Stimulated activated CD8-positive, alpha-beta memory T cell treated with anti-CD3 and anti-CD28 coated beads, Interleukin-15, amount 100 ng/mL, for 24 hours (primary cell): Measurements from ENCODE around the gene STUB1.

Experiments used
- DNase-seq: peaks from one replicate; pipeline ENCODE4 v3.0.0-alpha.2; 2020; ENCODE audit warnings: low read depth

STUB1 gene

GRCh38 chr16:725463-726187 lies 45.4 kb downstream of the STUB1 start:
- DNase-seq, result no peak

- DNase-seq, result no peak
Measured at GRCh38 chr16:726188-726437, 45.9 kb downstream of the STUB1 start.

DNA sequence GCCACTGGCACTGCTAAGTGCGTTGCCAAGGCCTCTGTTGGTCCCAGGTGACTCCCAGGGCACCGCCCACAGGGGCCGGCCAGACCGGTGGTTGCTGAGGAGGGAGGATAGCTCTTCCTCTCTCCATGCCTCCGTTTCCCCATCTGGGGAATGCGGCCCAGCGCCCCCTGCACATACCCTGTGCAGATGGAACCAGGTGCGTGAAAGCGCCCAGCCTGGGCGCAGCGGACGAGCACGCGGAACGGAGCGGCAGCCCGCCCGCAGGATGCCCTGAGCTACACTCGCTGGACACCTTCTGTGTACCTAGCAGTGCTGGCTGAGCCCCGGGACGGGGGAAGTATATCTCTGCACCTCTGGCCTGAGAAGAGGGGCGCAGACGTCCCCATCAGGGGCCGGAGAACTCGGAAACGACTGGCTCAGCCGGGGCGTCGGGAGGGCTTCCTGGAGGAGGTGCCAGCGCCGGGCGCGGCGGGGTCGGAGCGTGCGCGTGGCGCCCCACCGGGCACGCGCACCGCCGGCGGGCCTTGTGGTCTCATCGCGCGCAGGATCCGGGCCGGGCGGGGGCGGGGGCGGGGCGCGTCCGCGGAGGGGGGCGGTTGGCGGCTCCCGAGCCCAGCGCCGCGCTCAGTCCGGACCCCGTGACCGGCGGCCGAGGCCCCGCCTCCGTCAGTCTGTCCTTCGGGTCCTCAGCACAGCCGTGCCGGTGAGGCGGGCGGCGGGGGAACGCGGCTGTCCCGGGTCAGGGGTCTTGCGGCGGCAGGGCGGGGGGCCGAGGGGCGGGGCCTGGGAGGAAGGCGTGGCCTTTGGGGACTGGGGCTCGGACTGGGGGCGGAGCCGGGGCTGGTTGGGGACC lies 46.5 kb downstream of the STUB1 start, which contains the start of the genes CCDC78 and HAGHL:
TSS of gene CCDC78 (minus strand) at position 6 of the 853 bp plus-strand sequence. CDS start 76 bp downstream, outside the sequence.
TSS of gene HAGHL (plus strand) at position 669 of the 853 bp plus-strand sequence. CDS start 404 bp downstream, outside the sequence.
- DNase-seq, result peak; percentile 46

GRCh38 chr16:727291-727977 lies 47.2 kb downstream of the STUB1 start:
- DNase-seq, result no peak

DNA sequence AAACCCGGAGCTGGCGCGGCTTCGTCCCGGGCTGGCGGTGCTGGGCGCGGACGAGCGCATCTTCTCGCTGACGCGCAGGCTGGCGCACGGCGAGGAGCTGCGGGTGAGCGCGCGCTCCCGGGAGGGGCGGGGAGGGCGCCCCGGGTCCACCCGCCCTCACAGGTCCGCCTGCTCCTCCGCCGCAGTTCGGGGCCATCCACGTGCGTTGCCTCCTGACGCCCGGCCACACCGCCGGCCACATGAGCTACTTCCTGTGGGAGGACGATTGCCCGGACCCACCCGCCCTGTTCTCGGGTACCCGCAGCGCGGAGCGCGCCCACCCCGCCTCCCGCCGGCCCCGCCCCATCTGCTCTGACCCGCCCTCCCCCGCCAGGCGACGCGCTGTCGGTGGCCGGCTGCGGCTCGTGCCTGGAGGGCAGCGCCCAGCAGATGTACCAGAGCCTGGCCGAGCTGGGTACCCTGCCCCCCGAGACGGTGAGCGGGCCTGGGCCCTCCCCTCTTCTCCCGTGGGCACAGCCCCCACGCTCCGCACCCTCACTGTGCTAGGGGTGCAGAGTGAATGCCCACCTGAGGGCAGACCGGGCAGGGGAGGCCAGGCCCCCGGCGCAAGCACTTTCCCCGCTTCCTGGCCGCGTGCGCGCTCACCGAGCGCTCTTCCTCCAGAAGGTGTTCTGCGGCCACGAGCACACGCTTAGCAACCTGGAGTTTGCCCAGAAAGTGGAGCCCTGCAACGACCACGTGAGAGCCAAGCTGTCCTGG lies 48.1 kb downstream of the STUB1 start:
- DNase-seq, result peak; percentile 31

GRCh38 chr16:728890-729744 lies 48.9 kb downstream of the STUB1 start:
- DNase-seq, result no peak

GRCh38 chr16:729768-730665 lies 49.8 kb downstream of the STUB1 start:
- no peak for DNase-seq

DNA sequence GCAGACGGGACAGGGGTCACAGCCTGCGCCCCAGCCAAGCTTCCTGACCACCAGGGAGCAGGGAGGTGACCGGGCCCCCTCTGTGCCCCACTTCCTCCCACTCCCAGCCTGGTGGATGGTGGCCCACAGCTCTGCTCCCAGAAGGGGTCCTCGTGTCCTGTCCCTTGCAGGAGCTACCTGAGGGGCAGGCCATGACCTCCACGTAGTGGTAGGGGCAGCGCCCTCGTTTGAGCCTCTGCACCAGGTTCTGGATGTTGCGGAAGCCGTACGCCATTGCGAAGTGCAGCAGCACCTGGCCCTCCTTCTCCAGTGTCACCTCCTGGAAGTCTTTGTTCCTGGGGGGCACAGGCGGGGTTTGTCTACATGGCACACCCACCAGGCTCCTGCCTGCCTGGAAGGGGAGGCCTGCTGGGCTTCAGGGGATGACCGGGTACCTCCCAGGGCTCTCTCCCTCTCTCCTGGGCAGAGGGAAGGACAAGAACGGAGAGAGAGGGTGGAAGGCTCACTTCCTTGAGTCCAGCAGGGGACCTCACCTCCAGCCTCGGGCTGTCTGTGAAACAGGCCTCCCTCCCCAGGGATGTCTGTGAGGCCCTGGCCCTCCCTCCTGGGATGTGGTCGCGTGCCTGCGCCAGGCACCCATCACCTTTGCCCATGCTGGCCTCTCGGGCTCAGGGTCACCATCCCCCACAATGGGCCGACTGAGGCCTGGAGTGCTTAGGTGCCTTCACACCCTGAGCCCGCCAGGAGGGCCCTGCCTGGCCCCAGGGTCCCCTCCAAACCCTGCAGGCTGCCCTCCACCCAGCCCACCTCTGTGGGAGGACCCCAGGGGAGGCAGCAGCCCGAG lies 50.7 kb downstream of the STUB1 start:
- DNase-seq, result no peak

- no peak for DNase-seq
Measured at GRCh38 chr16:732332-732731, 52.1 kb downstream of the STUB1 start.
